ENCODE data around the gene PCDH9.
"Not testable (repeated sequence)": the region's sequence is repeated elsewhere in the genome, so short reads cannot be mapped to it uniquely, and the experiment has no call there.

The PCDH9 gene

GRCh38 chr13:66795636-66796035 lies 434.5 kb downstream of the PCDH9 start:
- in situ Hi-C loops (cut with HindIII; ENCODE audit: low sequenced_read_pairs), result no loop called here

- in situ Hi-C loops (cut with HindIII; ENCODE audit: low sequenced_read_pairs), result no loop called here
Measured at GRCh38 chr13:66794340-66795031, 435.6 kb downstream of the PCDH9 start.

- in situ Hi-C loops (cut with HindIII; ENCODE audit: low sequenced_read_pairs), result no loop called here
Measured at GRCh38 chr13:66790861-66791260, 439.3 kb downstream of the PCDH9 start.

GRCh38 chr13:66781241-66781640 lies 448.9 kb downstream of the PCDH9 start:
- in situ Hi-C loops (cut with HindIII; ENCODE audit: low sequenced_read_pairs), result no loop called here

DNA sequence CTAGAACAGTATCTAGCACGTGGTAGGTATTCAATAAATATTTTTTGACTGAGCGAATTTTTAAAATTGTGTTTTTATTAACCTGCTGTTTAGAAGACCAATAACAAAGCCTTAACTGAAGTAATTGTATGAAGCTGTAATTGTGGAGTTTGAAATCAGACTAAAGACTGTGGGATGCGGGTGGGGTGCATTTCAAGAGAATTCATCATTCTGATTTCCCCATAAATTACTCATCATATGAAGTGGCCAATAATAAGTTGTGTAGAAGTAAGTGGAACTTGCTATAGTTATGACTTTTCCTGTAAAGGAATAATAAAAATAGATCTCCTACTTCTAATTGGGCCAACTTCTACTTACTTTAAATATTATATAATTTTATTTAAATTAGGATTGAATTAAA lies 449.3 kb downstream of the PCDH9 start:
- in situ Hi-C loops (cut with HindIII; ENCODE audit: low sequenced_read_pairs), result no loop called here

DNA sequence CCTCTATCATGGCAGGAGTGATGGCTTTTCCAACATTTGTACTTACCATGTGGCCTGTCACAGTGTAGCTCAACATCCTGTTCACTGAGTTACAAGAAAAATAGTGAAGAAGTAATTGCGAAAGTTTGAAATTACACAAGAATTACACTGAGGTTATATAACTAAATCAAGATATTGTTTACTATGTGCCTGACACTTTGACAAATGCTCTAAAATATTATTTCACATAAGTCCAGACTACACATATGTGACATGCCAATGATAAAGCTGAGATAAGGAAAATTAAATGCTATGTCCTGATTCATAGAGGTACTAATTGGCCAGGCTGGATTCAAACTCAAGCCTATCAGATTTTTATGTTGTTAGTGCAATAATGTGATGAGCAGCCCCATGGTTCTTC lies 451.7 kb downstream of the PCDH9 start:
- in situ Hi-C loops (cut with HindIII; ENCODE audit: low sequenced_read_pairs), result no loop called here

- in situ Hi-C loops (cut with HindIII; ENCODE audit: low sequenced_read_pairs), result no loop called here
Measured at GRCh38 chr13:66775196-66775595, 454.9 kb downstream of the PCDH9 start.

DNA sequence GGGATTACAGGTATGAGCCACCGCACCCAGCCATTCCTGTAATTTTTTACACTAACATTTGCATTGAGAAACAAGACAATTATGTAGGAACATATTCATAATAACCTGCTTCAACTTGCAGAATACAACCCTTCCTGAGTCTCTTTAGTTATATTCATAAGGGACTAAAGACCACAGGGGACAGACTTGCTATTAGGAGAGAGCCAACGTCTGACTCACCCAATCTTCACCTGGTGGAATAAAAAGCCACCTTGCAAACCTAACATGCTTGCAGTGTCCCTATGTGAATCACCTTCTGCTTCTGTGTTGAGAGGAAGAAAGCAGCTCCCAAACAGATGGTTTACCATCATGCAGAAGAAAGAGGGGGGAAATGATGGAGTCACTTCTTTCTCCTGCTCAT lies 456.1 kb downstream of the PCDH9 start:
- in situ Hi-C loops (cut with HindIII; ENCODE audit: low sequenced_read_pairs), result no loop called here

- in situ Hi-C loops (cut with HindIII; ENCODE audit: low sequenced_read_pairs), result no loop called here
Measured at GRCh38 chr13:66765559-66765958, 464.6 kb downstream of the PCDH9 start.

DNA sequence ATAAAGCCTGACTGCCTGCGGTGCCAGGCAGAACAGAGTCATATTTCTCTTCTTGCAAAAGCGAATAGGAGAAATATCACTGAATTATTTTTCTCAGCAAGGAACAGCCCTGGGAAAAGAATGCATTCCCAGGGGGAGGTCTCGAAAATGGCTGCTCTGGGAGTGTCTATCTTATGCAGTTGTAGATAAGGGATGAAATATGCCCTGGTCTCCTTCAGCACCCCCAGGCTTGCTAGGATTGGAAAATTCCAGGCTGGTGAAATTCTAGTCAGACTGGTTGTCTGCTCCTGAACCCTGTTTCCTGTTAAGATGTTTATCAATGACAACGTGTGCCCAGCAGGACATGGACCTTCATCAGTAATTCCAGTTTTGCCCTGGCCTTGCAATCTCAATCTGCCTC lies 469.5 kb downstream of the PCDH9 start:
- in situ Hi-C loops (cut with HindIII; ENCODE audit: low sequenced_read_pairs), result not testable (repeated sequence)

DNA sequence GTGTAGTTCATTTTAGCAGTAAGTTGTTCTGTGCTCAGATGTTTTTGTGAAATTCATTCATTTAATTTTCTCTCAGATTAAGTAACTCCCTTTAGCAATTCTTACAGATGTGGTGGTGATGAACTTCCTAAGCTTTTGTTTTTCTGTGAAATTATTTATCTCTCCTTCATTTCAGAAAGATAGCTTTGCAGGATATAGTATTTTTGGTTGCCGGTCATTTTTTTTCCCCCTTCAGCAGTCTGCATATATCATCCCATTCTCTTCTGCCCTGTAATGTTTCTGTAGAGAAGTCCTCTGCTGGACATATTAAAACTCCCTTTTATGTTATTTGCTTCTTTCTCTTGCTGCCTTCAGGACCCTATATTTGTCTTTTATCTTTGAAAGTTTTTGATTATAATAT lies 470.2 kb downstream of the PCDH9 start:
- in situ Hi-C loops (cut with HindIII; ENCODE audit: low sequenced_read_pairs), result no loop called here

GRCh38 chr13:66751691-66752090 lies 478.4 kb downstream of the PCDH9 start:
- in situ Hi-C loops (cut with HindIII; ENCODE audit: low sequenced_read_pairs), result no loop called here

DNA sequence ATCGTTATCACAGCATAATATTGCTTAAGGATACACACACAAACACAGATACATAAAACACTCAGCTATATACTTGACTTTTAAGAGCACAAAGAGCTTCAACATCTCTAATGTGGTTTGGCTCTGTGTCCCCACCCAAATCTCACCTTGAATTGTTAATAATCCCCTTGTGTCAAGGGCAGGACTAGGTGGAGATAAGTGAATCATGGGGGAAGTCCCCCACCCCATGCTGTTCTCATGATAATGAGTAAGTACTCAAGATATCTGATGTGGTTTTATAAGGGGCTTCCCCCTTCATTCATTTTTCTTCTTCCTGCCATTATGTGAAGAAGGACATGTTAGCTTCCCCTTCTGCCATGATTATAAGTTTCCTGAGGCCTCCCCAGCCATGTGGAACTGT lies 481.4 kb downstream of the PCDH9 start:
- in situ Hi-C loops (cut with HindIII; ENCODE audit: low sequenced_read_pairs), result no loop called here

DNA sequence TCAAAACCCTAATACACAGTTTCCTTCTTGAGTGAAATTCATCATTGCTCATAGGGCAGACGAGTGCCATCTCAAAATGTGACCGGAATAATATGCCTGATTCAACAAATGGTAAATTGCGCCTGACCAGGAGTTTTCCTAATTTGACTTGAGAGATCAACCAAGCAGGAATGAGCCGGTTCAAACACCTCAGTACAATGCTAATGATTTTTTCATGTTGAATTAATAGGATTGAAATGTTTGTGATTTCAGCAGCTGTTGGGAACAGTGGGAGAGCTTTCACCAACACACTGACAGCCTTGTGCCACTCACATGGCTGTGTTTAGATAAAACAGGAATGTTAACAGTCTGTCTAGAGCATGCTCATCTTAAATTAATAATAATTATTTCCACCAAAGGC lies 484.8 kb downstream of the PCDH9 start:
- in situ Hi-C loops (cut with HindIII; ENCODE audit: low sequenced_read_pairs), result no loop called here

- in situ Hi-C loops (cut with HindIII; ENCODE audit: low sequenced_read_pairs), result no loop called here
Measured at GRCh38 chr13:66723576-66723975, 506.6 kb downstream of the PCDH9 start.

DNA sequence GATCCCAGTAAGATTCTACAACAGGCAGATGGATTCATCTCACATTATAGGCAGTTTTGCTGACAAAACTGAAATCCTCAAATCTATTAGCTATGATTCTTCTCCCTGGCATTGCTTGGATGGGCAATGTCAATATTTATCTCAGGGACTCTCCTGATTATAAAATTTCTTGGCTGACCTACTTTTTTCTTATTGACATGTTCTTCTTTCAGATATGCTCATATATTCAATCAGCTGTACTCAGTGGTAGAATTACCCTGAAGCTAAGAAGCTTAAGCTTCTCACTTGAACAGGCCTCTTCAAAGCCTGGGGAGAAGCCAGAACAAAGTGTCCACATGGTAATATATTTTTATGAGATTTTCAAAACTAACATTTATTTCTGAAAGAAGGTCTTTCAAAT lies 513.6 kb downstream of the PCDH9 start:
- in situ Hi-C loops (cut with HindIII; ENCODE audit: low sequenced_read_pairs), result no loop called here

- in situ Hi-C loops (cut with HindIII; ENCODE audit: low sequenced_read_pairs), result no loop called here
Measured at GRCh38 chr13:66714795-66715194, 515.3 kb downstream of the PCDH9 start.

DNA sequence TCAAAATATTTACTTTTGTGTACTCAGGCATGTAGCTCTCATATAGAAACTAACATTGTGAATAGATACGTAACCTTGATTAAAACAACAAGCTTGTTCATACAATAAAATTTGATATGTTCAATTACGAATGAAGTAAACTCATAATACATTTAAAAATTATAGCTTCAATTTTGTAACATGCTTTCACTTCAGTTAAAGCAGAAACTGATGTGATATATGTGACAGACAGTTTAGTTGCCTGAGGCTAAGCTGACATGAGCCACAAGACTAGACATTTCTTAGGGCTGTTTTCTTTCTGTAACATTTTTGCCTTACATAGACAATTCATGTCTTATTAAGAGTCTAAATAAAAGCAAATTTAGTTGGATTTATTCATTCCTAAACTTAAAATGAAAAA lies 526.0 kb downstream of the PCDH9 start:
- in situ Hi-C loops (cut with HindIII; ENCODE audit: low sequenced_read_pairs), result no loop called here

DNA sequence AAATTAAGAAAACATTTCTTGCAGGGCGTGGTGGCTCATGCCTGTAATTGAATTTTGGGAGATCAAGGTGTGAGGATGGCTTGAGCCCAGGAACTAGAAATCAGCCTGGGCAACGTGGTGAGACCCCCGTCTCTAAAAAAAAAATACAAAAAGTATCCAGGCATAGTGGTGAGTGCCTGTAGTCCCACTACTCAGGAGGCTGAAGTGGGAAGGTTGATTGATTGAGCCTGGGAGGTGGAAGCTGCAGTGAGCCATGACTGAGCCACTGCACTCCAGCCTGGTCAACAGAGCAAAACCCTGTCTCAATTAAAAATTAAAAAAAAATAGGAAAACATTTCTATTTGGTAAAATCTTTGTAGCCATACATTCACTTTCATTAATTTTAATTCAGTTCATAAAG lies 526.5 kb downstream of the PCDH9 start:
- in situ Hi-C loops (cut with HindIII; ENCODE audit: low sequenced_read_pairs), result no loop called here

GRCh38 chr13:66700117-66700601 lies 530.0 kb downstream of the PCDH9 start:
- in situ Hi-C loops (cut with HindIII; ENCODE audit: low sequenced_read_pairs), result no loop called here

- in situ Hi-C loops (cut with HindIII; ENCODE audit: low sequenced_read_pairs), result no loop called here
Measured at GRCh38 chr13:66693656-66694055, 536.5 kb downstream of the PCDH9 start.

GRCh38 chr13:66691149-66691548 lies 539.0 kb downstream of the PCDH9 start:
- in situ Hi-C loops (cut with HindIII; ENCODE audit: low sequenced_read_pairs), result no loop called here

DNA sequence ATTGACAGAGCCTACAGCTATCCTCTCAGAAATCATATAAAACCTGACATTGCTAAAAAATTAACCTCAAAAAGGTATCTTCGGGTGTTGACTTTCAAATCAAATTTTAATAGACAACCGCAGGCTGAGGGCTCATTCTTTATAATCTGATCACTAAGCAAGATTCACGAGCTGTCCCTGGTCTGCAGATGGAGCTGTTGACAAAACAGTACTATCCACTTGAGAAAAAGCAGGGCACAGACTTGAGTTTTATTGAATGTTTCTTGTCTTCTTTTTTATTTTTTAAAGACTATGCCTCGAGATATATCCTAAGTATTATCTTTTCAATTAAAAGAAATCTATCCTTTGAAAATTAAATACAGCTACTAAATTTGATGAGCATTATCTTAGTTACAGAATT lies 540.5 kb downstream of the PCDH9 start:
- in situ Hi-C loops (cut with HindIII; ENCODE audit: low sequenced_read_pairs), result no loop called here
